ENCODE results near the gene ARHGAP15. TPM values are rescaled to one million over a fixed set of nuclear protein-coding genes. Genes with fewer than 3 reads are reported as not detected.

Gene ARHGAP15
- total and polyA plus RNA-seq, 12 donors: 1.3 to 7.7 (median 2.8) TPM

DNA sequence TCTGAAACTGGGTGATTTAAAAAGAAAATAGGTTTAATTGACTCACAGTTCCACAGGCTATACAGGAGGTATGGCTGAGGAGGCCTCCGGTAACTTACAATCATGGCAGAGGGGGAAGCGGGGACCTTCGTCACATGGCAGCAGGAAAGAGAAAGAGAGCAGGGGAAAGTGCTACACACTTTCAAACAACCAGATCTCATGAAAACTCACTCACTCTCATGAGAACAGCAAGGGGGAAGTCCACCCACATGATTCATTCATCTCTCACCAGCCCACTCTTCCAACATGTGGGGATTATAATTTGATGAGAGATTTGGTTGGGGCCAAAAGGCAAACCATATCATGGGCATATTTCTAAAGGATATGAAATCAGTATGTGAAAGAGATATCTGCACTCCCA, 12.0 kb upstream of the ARHGAP15 start:
- no peak for ATAC-seq
- peaks cover 0 to 8% (median 0%) of the 10 kb centered on the region in 11 donors for H3K9me3 ChIP-seq
- H3K36me3 ChIP-seq: no peaks in the 10 kb centered on the region
- intact Hi-C loops (cut with DNase I): loop anchor here in 4 of 10 donors (10.0 kb wide), 3 partner anchors 108 to 138 kb away; no protein-coding TSS in a partner anchor
- no peak overlapping the region for H3K27ac ChIP-seq
- DNase-seq: no peak
- WGBS, 2 donors: 88 to 93% methylated on average over 3 of the region's 3 CpGs
- H3K27me3 ChIP-seq: no peaks in the 10 kb centered on the region
- H3K4me1 ChIP-seq: peaks cover 0 to 10% (median 0%) of the 10 kb centered on the region in 9 donors
- no peak overlapping the region for H3K4me3 ChIP-seq
- TF ChIP-seq, protein P1, sequence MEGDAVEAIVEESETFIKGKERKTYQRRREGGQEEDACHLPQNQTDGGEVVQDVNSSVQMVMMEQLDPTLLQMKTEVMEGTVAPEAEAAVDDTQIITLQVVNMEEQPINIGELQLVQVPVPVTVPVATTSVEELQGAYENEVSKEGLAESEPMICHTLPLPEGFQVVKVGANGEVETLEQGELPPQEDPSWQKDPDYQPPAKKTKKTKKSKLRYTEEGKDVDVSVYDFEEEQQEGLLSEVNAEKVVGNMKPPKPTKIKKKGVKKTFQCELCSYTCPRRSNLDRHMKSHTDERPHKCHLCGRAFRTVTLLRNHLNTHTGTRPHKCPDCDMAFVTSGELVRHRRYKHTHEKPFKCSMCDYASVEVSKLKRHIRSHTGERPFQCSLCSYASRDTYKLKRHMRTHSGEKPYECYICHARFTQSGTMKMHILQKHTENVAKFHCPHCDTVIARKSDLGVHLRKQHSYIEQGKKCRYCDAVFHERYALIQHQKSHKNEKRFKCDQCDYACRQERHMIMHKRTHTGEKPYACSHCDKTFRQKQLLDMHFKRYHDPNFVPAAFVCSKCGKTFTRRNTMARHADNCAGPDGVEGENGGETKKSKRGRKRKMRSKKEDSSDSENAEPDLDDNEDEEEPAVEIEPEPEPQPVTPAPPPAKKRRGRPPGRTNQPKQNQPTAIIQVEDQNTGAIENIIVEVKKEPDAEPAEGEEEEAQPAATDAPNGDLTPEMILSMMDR (IDR thresholded peaks at IDR 0.05): no peak

DNA sequence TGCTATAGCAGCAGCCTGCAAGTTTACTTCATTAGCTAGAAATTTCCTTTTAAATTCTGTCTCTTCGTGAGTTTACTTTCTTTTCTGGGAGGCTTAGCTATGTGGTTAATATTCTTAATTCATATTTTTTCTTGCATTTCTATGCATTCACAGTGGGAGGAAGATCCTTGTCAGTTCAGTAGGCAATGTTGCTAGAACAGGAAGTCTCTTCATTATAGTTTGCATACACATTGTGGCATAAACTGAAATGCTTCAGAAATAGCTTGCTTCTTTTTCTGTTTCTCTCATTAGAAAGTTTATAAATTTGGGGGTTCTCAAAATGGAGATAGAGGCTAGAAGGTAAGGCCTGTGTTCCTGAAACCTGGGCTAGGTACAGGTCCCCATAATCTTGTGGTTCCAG, 8.1 kb upstream of the ARHGAP15 start:
- Histone ChIP-seq H3K4me1 (peaks cover 0 to 28% (median 0%) of the 10 kb centered on the region in 9 donors), H3K9me3 (peaks cover 0 to 8% (median 0%) of the 10 kb centered on the region in 11 donors), H3K27me3 (no peaks in the 10 kb centered on the region), H3K27ac (no peak overlapping the region), H3K36me3 (no peaks in the 10 kb centered on the region), H3K4me3 (no peak overlapping the region)
- DNase-seq (no peak), ATAC-seq (no peak)
- TF ChIP-seq, protein P1 (IDR thresholded peaks at IDR 0.05): no peak
- WGBS, 2 donors: 54 to 72% methylated on average over 1 of the region's 1 CpG
- intact Hi-C loops (cut with DNase I): no loop called here

DNA sequence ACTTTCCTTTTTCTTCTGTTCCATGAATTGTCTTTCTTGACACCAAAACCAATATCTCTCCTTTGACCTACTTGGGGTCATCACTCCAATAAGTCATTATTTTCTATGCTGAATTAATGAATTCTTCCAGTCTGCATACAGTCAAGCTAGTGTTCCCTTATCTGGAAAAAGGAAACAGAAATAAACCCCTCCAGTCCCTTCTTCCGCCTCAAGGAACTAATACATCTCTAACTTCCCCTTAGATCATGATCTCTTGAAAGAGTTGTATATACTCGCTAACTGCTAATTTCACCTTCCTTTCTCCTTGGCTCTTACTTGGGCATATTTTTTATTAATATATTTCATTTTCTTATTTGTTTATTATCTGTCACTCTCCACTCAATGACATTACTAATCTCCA, 7.3 kb upstream of the ARHGAP15 start:
- H3K36me3 ChIP-seq: no peaks in the 10 kb centered on the region
- 77 to 87% methylated on average over 2 of the region's 2 CpGs for WGBS, 2 donors
- H3K27me3 ChIP-seq: no peaks in the 10 kb centered on the region
- peaks cover 0 to 8% (median 0%) of the 10 kb centered on the region in 11 donors for H3K9me3 ChIP-seq
- DNase-seq: no peak
- intact Hi-C loops (cut with DNase I): no loop called here
- TF ChIP-seq, protein P1 (IDR thresholded peaks at IDR 0.05): no peak
- H3K4me3 ChIP-seq: no peak overlapping the region
- no peak overlapping the region for H3K27ac ChIP-seq
- H3K4me1 ChIP-seq: peaks cover 0 to 29% (median 0%) of the 10 kb centered on the region in 9 donors
- no peak for ATAC-seq

DNA sequence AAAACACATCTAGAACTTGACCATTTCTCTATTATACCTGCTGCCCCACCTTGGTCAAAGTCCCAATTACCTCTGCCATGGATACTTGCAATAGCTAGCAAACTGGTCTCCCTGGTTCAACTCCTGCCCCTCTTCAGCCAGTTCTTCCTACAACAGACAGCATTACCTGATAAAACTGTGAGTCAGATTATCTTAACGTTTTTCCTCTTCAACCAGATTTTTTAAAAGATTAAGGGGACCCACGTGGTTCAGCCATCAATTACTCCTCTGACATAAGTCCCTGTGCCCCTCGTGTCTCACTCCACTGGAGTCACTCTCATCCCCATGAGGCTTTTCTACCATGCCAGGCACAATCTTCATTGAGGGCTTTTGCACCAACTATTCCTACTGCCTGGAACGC, 5.3 kb upstream of the ARHGAP15 start:
- no peak for DNase-seq
- Histone ChIP-seq H3K4me1 (peaks cover 0 to 40% (median 0%) of the 10 kb centered on the region in 9 donors), H3K9me3 (no peaks in the 10 kb centered on the region), H3K4me3 (no peak overlapping the region), H3K27me3 (no peaks in the 10 kb centered on the region), H3K36me3 (no peaks in the 10 kb centered on the region), H3K27ac (no peak overlapping the region)
- TF ChIP-seq, protein P1 (IDR thresholded peaks at IDR 0.05): no peak
- ATAC-seq: no peak
- intact Hi-C loops (cut with DNase I): no loop called here
- 39 to 50% methylated on average over 4 of the region's 4 CpGs for WGBS, 2 donors

Measured in heart right ventricle (tissue), 16 donors.